DND-41 (cell line): ENCODE data around the gene BICRAL.

Experiments
- ATAC-seq: fragments of 200-7000 bp; cut with Tn5 transposase; 3 replicates; pipeline ENCODE4 v1.9.1; 2021; ENCODE audit warnings: low read depth; ENCODE audit not compliant: insufficient read depth
- DNase-seq: peaks from one replicate; pipeline ENCODE4 v3.0.0-alpha.2; 2020
- H2AFZ ChIP-seq: 2 replicates; pipeline ENCODE4 v1.6.0; 2012; ENCODE audit warnings: low read depth, low read length
- H3K27ac ChIP-seq: 2 replicates; pipeline ENCODE4 v1.5.1; 2012; ENCODE audit warnings: low read length, inconsistent platforms
- H3K27me3 ChIP-seq: fragments of 200-600 bp; sonication (generic); 2 replicates; pipeline ENCODE4 v1.6.0; 2012; ENCODE audit warnings: low read length, mild to moderate bottlenecking, inconsistent platforms; ENCODE audit not compliant: insufficient read depth, poor library complexity
- H3K36me3 ChIP-seq: 2 replicates; pipeline ENCODE4 v1.5.1; 2012; ENCODE audit warnings: low read length, inconsistent platforms; ENCODE audit not compliant: insufficient read depth
- H3K4me1 ChIP-seq: 2 replicates; pipeline ENCODE4 v1.5.1; 2012; ENCODE audit warnings: mild to moderate bottlenecking, low read length; ENCODE audit not compliant: insufficient read depth
- H3K4me2 ChIP-seq: 2 replicates; pipeline ENCODE4 v1.6.0; 2012; ENCODE audit warnings: mild to moderate bottlenecking, moderate library complexity, low read length, inconsistent platforms; ENCODE audit not compliant: insufficient read depth
- H3K4me3 ChIP-seq, 2 experiments: fragments of 200-600 bp in 1 of 2; shearing (Covaris generic) in 1 of 2; 2 replicates each; pipeline ENCODE4 v1.5.1; 2012 to 2016; ENCODE audit warnings: inconsistent platforms in 2 of 2, low read length in 2 of 2, mild to moderate bottlenecking in 2 of 2, low read depth in 1 of 2, moderate library complexity in 1 of 2
- H3K79me2 ChIP-seq: 2 replicates; pipeline ENCODE4 v1.6.0; 2012; ENCODE audit warnings: low read length, inconsistent platforms; ENCODE audit not compliant: insufficient read depth
- H3K9ac ChIP-seq: 2 replicates; pipeline ENCODE4 v1.6.0; 2012; ENCODE audit warnings: low read depth, mild to moderate bottlenecking, inconsistent platforms, low read length, moderate library complexity
- H3K9me3 ChIP-seq: 2 replicates; pipeline ENCODE4 v1.5.1; 2012; ENCODE audit warnings: low read length, moderate library complexity, mild to moderate bottlenecking, inconsistent platforms; ENCODE audit not compliant: insufficient read depth, severe bottlenecking
- H4K20me1 ChIP-seq: 2 replicates; pipeline ENCODE4 v1.6.0; 2012; ENCODE audit warnings: low read length; ENCODE audit not compliant: insufficient read depth
- CTCF ChIP-seq: IDR thresholded peaks from 2 replicates; pipeline ENCODE4 v1.5.1; 2012; ENCODE audit warnings: borderline replicate concordance, low read length, moderate library complexity, mild to moderate bottlenecking; ENCODE audit not compliant: poor library complexity, severe bottlenecking; ENCODE audit errors: extremely low read depth
- EZH2 ChIP-seq: IDR thresholded peaks from 3 replicates; pipeline ENCODE4 v1.6.1; 2012; ENCODE audit warnings: borderline replicate concordance, low read depth, mild to moderate bottlenecking, moderate library complexity, low read length, inconsistent platforms; ENCODE audit not compliant: severe bottlenecking

The BICRAL gene

GRCh38 chr6:42783876-42784642, 2.2 kb downstream of the BICRAL start:
- Histone ChIP-seq H3K27me3 (no peaks in the 10 kb centered on the region), H3K9me3 (no peaks in the 10 kb centered on the region), H3K4me1 (peaks cover 29% of the 10 kb centered on the region), H3K4me3 (peak overlapping the region; percentile 46 to 61; a peak in 3 of 4 replicates), H2AFZ (peak overlapping the region; percentile 80), H3K36me3 (no peaks in the 10 kb centered on the region; the same call in 1 of the 2 replicates), H3K27ac (peak overlapping the region; percentile 90), H3K9ac (peak overlapping the region; percentile 97), H4K20me1 (no peaks in the 10 kb centered on the region), H3K79me2 (peaks cover 74% of the 10 kb centered on the region), H3K4me2 (peak overlapping the region; percentile 68)
- TF ChIP-seq CTCF (no peak), EZH2 (no peak)
- DNase-seq (no peak), ATAC-seq (no peak)

- H3K9ac ChIP-seq = peak overlapping the region; percentile 97
- peaks cover 29% of the 10 kb centered on the region for H3K4me1 ChIP-seq
- H2AFZ ChIP-seq = no peak overlapping the region
- DNase-seq = no peak
- H3K27me3 ChIP-seq = no peaks in the 10 kb centered on the region
- H3K36me3 ChIP-seq = no peaks in the 10 kb centered on the region; the same call in 1 of the 2 replicates
- no peak for ATAC-seq
- peak overlapping the region; percentile 68 for H3K4me2 ChIP-seq
- H3K4me3 ChIP-seq = peak overlapping the region in 1 of 2 experiments; percentile 61; a peak in 2 of 4 replicates
- peaks cover 82% of the 10 kb centered on the region for H3K79me2 ChIP-seq
- H4K20me1 ChIP-seq = no peaks in the 10 kb centered on the region
- H3K9me3 ChIP-seq = no peaks in the 10 kb centered on the region
- H3K27ac ChIP-seq = peak overlapping the region; percentile 90; the same call in 1 of the 2 replicates
- TF ChIP-seq CTCF (no peak), EZH2 (no peak)
Measured at GRCh38 chr6:42784717-42785498, 3.1 kb downstream of the BICRAL start.

- no peak for ATAC-seq
- H4K20me1 ChIP-seq = peaks cover 3% of the 10 kb centered on the region; the same call in 1 of the 2 replicates
- H3K9ac ChIP-seq = no peak overlapping the region
- TF ChIP-seq CTCF (no peak), EZH2 (no peak)
- H3K27ac ChIP-seq = no peak overlapping the region; the same call in 1 of the 2 replicates
- DNase-seq = no peak
- H2AFZ ChIP-seq = no peak overlapping the region
- H3K4me2 ChIP-seq = no peak overlapping the region
- peaks cover 88% of the 10 kb centered on the region for H3K79me2 ChIP-seq
- H3K27me3 ChIP-seq = no peaks in the 10 kb centered on the region
- H3K36me3 ChIP-seq = no peaks in the 10 kb centered on the region; the same call in 1 of the 2 replicates
- H3K4me3 ChIP-seq = no peak overlapping the region
- peaks cover 20% of the 10 kb centered on the region for H3K4me1 ChIP-seq
- H3K9me3 ChIP-seq = no peaks in the 10 kb centered on the region
Measured at GRCh38 chr6:42786525-42786985, 4.7 kb downstream of the BICRAL start.
